ENCODE results near the gene DNAJB14. TPM values are rescaled to one million over a fixed set of nuclear protein-coding genes. Genes with fewer than 3 reads are reported as not detected.

DNAJB14 gene
- total RNA-seq, 4 donors from 2014 or later: 19.6 to 41.5 (median 27.3) TPM

DNA sequence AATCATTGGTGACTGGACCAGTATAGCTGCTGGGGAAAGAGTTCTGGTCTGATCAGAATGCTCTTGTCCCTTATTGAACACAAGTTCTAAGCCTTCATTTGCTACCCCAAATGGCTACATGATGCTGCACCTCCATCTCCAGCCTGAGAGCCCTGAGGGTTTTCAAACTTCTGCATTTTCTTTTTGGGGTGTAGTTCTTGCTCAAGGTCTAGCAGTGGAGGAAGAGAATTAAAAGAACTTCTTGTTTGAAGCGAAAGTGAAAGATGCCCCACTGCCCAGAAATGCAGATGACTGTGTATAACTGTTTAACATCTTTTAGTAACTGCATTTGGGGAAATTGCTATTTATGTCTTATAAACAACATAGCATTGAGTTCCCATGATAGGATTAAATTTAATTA lies 90.7 kb downstream of the DNAJB14 start:
- H3K4me3 ChIP-seq: no peak overlapping the region
- WGBS, 2 donors: 47 to 94% methylated on average over 1 of the region's 1 CpG
- H3K4me1 ChIP-seq: peaks cover 0 to 6% (median 4%) of the 10 kb centered on the region in 3 donors
- intact Hi-C loops (cut with DNase I): no loop called here
- no peaks in the 10 kb centered on the region for H3K27me3 ChIP-seq
- no peak overlapping the region for H3K27ac ChIP-seq
- DNase-seq: no peak
- H3K36me3 ChIP-seq: peaks cover 0 to 46% (median 3%) of the 10 kb centered on the region in 3 donors
- TF ChIP-seq POLR2A (IDR thresholded peaks at IDR 0.05): no peak
- TF ChIP-seq, protein P1, sequence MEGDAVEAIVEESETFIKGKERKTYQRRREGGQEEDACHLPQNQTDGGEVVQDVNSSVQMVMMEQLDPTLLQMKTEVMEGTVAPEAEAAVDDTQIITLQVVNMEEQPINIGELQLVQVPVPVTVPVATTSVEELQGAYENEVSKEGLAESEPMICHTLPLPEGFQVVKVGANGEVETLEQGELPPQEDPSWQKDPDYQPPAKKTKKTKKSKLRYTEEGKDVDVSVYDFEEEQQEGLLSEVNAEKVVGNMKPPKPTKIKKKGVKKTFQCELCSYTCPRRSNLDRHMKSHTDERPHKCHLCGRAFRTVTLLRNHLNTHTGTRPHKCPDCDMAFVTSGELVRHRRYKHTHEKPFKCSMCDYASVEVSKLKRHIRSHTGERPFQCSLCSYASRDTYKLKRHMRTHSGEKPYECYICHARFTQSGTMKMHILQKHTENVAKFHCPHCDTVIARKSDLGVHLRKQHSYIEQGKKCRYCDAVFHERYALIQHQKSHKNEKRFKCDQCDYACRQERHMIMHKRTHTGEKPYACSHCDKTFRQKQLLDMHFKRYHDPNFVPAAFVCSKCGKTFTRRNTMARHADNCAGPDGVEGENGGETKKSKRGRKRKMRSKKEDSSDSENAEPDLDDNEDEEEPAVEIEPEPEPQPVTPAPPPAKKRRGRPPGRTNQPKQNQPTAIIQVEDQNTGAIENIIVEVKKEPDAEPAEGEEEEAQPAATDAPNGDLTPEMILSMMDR (IDR thresholded peaks at IDR 0.05): no peak
- no peaks in the 10 kb centered on the region for H3K9me3 ChIP-seq

GRCh38 chr4:99853999-99854398 lies 92.4 kb downstream of the DNAJB14 start:
- no peak overlapping the region for H3K27ac ChIP-seq
- intact Hi-C loops (cut with DNase I): no loop called here
- H3K4me1 ChIP-seq: peaks cover 0 to 6% (median 4%) of the 10 kb centered on the region in 3 donors
- no peak for DNase-seq
- no peaks in the 10 kb centered on the region for H3K9me3 ChIP-seq
- H3K27me3 ChIP-seq: no peaks in the 10 kb centered on the region
- 75 to 80% methylated on average over 1 of the region's 1 CpG for WGBS, 2 donors
- H3K4me3 ChIP-seq: no peak overlapping the region
- TF ChIP-seq, protein P1 (IDR thresholded peaks at IDR 0.05): no peak
- TF ChIP-seq POLR2A (IDR thresholded peaks at IDR 0.05): no peak
- peaks cover 0 to 40% (median 3%) of the 10 kb centered on the region in 3 donors for H3K36me3 ChIP-seq

GRCh38 chr4:99853190-99853589 lies 93.2 kb downstream of the DNAJB14 start:
- H3K27ac ChIP-seq: no peak overlapping the region
- peaks cover 0 to 40% (median 3%) of the 10 kb centered on the region in 3 donors for H3K36me3 ChIP-seq
- H3K9me3 ChIP-seq: no peaks in the 10 kb centered on the region
- H3K4me3 ChIP-seq: no peak overlapping the region
- 79 to 85% methylated on average over 3 of the region's 3 CpGs for WGBS, 2 donors
- DNase-seq: no peak
- intact Hi-C loops (cut with DNase I): no loop called here
- no peaks in the 10 kb centered on the region for H3K27me3 ChIP-seq
- peaks cover 0 to 6% (median 4%) of the 10 kb centered on the region in 3 donors for H3K4me1 ChIP-seq
- no peak for TF ChIP-seq POLR2A (IDR thresholded peaks at IDR 0.05)
- TF ChIP-seq, protein P1 (IDR thresholded peaks at IDR 0.05): no peak

GRCh38 chr4:99852199-99852749 lies 94.1 kb downstream of the DNAJB14 start:
- Histone ChIP-seq H3K4me1 (peaks cover 0 to 6% (median 4%) of the 10 kb centered on the region in 3 donors), H3K4me3 (no peak overlapping the region), H3K9me3 (no peaks in the 10 kb centered on the region), H3K27me3 (no peaks in the 10 kb centered on the region), H3K27ac (no peak overlapping the region), H3K36me3 (peaks cover 0 to 35% (median 3%) of the 10 kb centered on the region in 3 donors)
- no peak for TF ChIP-seq POLR2A (IDR thresholded peaks at IDR 0.05)
- TF ChIP-seq, protein P1 (IDR thresholded peaks at IDR 0.05): no peak
- 76 to 79% methylated on average over 3 of the region's 3 CpGs for WGBS, 2 donors
- no peak for DNase-seq
- intact Hi-C loops (cut with DNase I): no loop called here

DNA sequence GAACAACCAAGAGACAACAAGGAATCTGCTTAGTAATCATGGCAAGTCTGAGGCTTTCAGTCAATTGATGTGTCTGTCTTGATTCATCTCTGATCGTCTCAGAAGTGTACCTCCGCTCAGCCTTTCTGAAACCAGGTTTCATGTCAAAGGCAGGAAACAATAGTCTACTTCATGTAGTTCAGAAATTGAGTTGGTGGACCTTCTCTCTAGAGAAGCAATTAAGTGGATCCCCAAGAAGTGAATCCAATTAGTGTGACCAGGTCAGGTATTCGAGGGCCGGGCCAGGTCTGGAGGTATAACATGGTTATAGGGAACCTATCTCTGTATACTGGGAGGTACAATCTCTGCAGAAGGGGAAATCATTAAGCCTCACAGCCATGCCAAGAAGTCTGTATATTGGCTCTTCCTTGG lies 97.8 kb downstream of the DNAJB14 start:
- Histone ChIP-seq H3K27me3 (no peaks in the 10 kb centered on the region), H3K9me3 (no peaks in the 10 kb centered on the region), H3K4me3 (no peak overlapping the region), H3K4me1 (no peaks in the 10 kb centered on the region), H3K27ac (no peak overlapping the region), H3K36me3 (peaks cover 0 to 25% (median 3%) of the 10 kb centered on the region in 3 donors)
- 80 to 84% methylated on average over 3 to 4 of the region's 4 CpGs for WGBS, 2 donors
- intact Hi-C loops (cut with DNase I): no loop called here
- DNase-seq: no peak
- TF ChIP-seq POLR2A (IDR thresholded peaks at IDR 0.05): no peak
- TF ChIP-seq, protein P1 (IDR thresholded peaks at IDR 0.05): no peak
